Measurements from ENCODE around the gene PBX1.

PBX1 gene

GRCh38 chr1:164678136-164678700, 119.2 kb downstream of the PBX1 start:
- H3K36me3 ChIP-seq (ENCODE audit: insufficient read depth, low read length), result no peaks in the 10 kb centered on the region
- no peaks in the 10 kb centered on the region for H3K4me1 ChIP-seq (ENCODE audit: control insufficient read depth, insufficient read depth, low read length)
- no peaks in the 10 kb centered on the region for H3K9me3 ChIP-seq (replicated peaks; ENCODE audit: low read length)
- no peaks in the 10 kb centered on the region for H3K27me3 ChIP-seq (ENCODE audit: control insufficient read depth, insufficient read depth, low read length)
- H3K4me2 ChIP-seq (ENCODE audit: low read length), result no peak overlapping the region
- no peak overlapping the region for H3K9ac ChIP-seq (ENCODE audit: low read depth, low read length)
- no peak overlapping the region for H3K4me3 ChIP-seq (ENCODE audit: low read length)

- Histone ChIP-seq H3K4me2 (ENCODE audit: low read length) (no peak overlapping the region), H3K9me3 (replicated peaks; ENCODE audit: low read length) (no peaks in the 10 kb centered on the region), H3K36me3 (ENCODE audit: insufficient read depth, low read length) (no peaks in the 10 kb centered on the region), H3K4me3 (ENCODE audit: low read length) (no peak overlapping the region), H3K27me3 (ENCODE audit: control insufficient read depth, insufficient read depth, low read length) (no peaks in the 10 kb centered on the region), H3K9ac (ENCODE audit: low read depth, low read length) (no peak overlapping the region), H3K4me1 (ENCODE audit: control insufficient read depth, insufficient read depth, low read length) (no peaks in the 10 kb centered on the region)
Measured at GRCh38 chr1:164682570-164682969, 123.6 kb downstream of the PBX1 start.

GRCh38 chr1:164683235-164683634, 124.3 kb downstream of the PBX1 start:
- no peak overlapping the region for H3K9ac ChIP-seq (ENCODE audit: low read depth, low read length)
- H3K27me3 ChIP-seq (ENCODE audit: control insufficient read depth, insufficient read depth, low read length), result no peaks in the 10 kb centered on the region
- no peaks in the 10 kb centered on the region for H3K4me1 ChIP-seq (ENCODE audit: control insufficient read depth, insufficient read depth, low read length)
- no peaks in the 10 kb centered on the region for H3K9me3 ChIP-seq (replicated peaks; ENCODE audit: low read length)
- H3K4me3 ChIP-seq (ENCODE audit: low read length), result no peak overlapping the region
- no peaks in the 10 kb centered on the region for H3K36me3 ChIP-seq (ENCODE audit: insufficient read depth, low read length)
- no peak overlapping the region for H3K4me2 ChIP-seq (ENCODE audit: low read length)

- H3K9me3 ChIP-seq (replicated peaks; ENCODE audit: low read length), result no peaks in the 10 kb centered on the region
- no peaks in the 10 kb centered on the region for H3K27me3 ChIP-seq (ENCODE audit: control insufficient read depth, insufficient read depth, low read length)
- H3K36me3 ChIP-seq (ENCODE audit: insufficient read depth, low read length), result no peaks in the 10 kb centered on the region
- H3K4me2 ChIP-seq (ENCODE audit: low read length), result no peak overlapping the region
- H3K4me1 ChIP-seq (ENCODE audit: control insufficient read depth, insufficient read depth, low read length), result no peaks in the 10 kb centered on the region
- H3K9ac ChIP-seq (ENCODE audit: low read depth, low read length), result no peak overlapping the region
- H3K4me3 ChIP-seq (ENCODE audit: low read length), result no peak overlapping the region
Measured at GRCh38 chr1:164685266-164686035, 126.5 kb downstream of the PBX1 start.

GRCh38 chr1:164687777-164688176, 128.8 kb downstream of the PBX1 start:
- no peaks in the 10 kb centered on the region for H3K4me1 ChIP-seq (ENCODE audit: control insufficient read depth, insufficient read depth, low read length)
- no peak overlapping the region for H3K4me2 ChIP-seq (ENCODE audit: low read length)
- no peaks in the 10 kb centered on the region for H3K27me3 ChIP-seq (ENCODE audit: control insufficient read depth, insufficient read depth, low read length)
- no peak overlapping the region for H3K9ac ChIP-seq (ENCODE audit: low read depth, low read length)
- no peak overlapping the region for H3K4me3 ChIP-seq (ENCODE audit: low read length)
- no peaks in the 10 kb centered on the region for H3K36me3 ChIP-seq (ENCODE audit: insufficient read depth, low read length)
- H3K9me3 ChIP-seq (replicated peaks; ENCODE audit: low read length), result no peaks in the 10 kb centered on the region

GRCh38 chr1:164688791-164689190, 129.8 kb downstream of the PBX1 start:
- Histone ChIP-seq H3K9me3 (replicated peaks; ENCODE audit: low read length) (no peaks in the 10 kb centered on the region), H3K4me2 (ENCODE audit: low read length) (no peak overlapping the region), H3K9ac (ENCODE audit: low read depth, low read length) (no peak overlapping the region), H3K36me3 (ENCODE audit: insufficient read depth, low read length) (no peaks in the 10 kb centered on the region), H3K27me3 (ENCODE audit: control insufficient read depth, insufficient read depth, low read length) (no peaks in the 10 kb centered on the region), H3K4me1 (ENCODE audit: control insufficient read depth, insufficient read depth, low read length) (no peaks in the 10 kb centered on the region), H3K4me3 (ENCODE audit: low read length) (no peak overlapping the region)

GRCh38 chr1:164689672-164690511, 130.9 kb downstream of the PBX1 start:
- Histone ChIP-seq H3K36me3 (ENCODE audit: insufficient read depth, low read length) (no peaks in the 10 kb centered on the region), H3K27me3 (ENCODE audit: control insufficient read depth, insufficient read depth, low read length) (no peaks in the 10 kb centered on the region), H3K9ac (ENCODE audit: low read depth, low read length) (no peak overlapping the region), H3K4me1 (ENCODE audit: control insufficient read depth, insufficient read depth, low read length) (no peaks in the 10 kb centered on the region), H3K4me2 (ENCODE audit: low read length) (no peak overlapping the region), H3K9me3 (replicated peaks; ENCODE audit: low read length) (no peaks in the 10 kb centered on the region), H3K4me3 (ENCODE audit: low read length) (no peak overlapping the region)

- H3K4me3 ChIP-seq (ENCODE audit: low read length), result no peak overlapping the region
- no peaks in the 10 kb centered on the region for H3K27me3 ChIP-seq (ENCODE audit: control insufficient read depth, insufficient read depth, low read length)
- no peak overlapping the region for H3K9ac ChIP-seq (ENCODE audit: low read depth, low read length)
- no peaks in the 10 kb centered on the region for H3K9me3 ChIP-seq (replicated peaks; ENCODE audit: low read length)
- no peaks in the 10 kb centered on the region for H3K4me1 ChIP-seq (ENCODE audit: control insufficient read depth, insufficient read depth, low read length)
- no peaks in the 10 kb centered on the region for H3K36me3 ChIP-seq (ENCODE audit: insufficient read depth, low read length)
- no peak overlapping the region for H3K4me2 ChIP-seq (ENCODE audit: low read length)
Measured at GRCh38 chr1:164692420-164692819, 133.4 kb downstream of the PBX1 start.

- Histone ChIP-seq H3K4me3 (ENCODE audit: low read length) (no peak overlapping the region), H3K4me1 (ENCODE audit: control insufficient read depth, insufficient read depth, low read length) (no peaks in the 10 kb centered on the region), H3K36me3 (ENCODE audit: insufficient read depth, low read length) (no peaks in the 10 kb centered on the region), H3K4me2 (ENCODE audit: low read length) (no peak overlapping the region), H3K9ac (ENCODE audit: low read depth, low read length) (no peak overlapping the region), H3K27me3 (ENCODE audit: control insufficient read depth, insufficient read depth, low read length) (no peaks in the 10 kb centered on the region), H3K9me3 (replicated peaks; ENCODE audit: low read length) (no peaks in the 10 kb centered on the region)
Measured at GRCh38 chr1:164693564-164694359, 134.8 kb downstream of the PBX1 start.

GRCh38 chr1:164694505-164694904, 135.5 kb downstream of the PBX1 start:
- H3K27me3 ChIP-seq (ENCODE audit: control insufficient read depth, insufficient read depth, low read length), result no peaks in the 10 kb centered on the region

More at GRCh38 chr1:164694505-164694904, 135.5 kb downstream of the PBX1 start:
- no peaks in the 10 kb centered on the region for H3K9me3 ChIP-seq (replicated peaks; ENCODE audit: low read length)
- H3K4me2 ChIP-seq (ENCODE audit: low read length), result no peak overlapping the region
- no peaks in the 10 kb centered on the region for H3K36me3 ChIP-seq (ENCODE audit: insufficient read depth, low read length)
- no peak overlapping the region for H3K9ac ChIP-seq (ENCODE audit: low read depth, low read length)
- H3K4me3 ChIP-seq (ENCODE audit: low read length), result no peak overlapping the region
- H3K4me1 ChIP-seq (ENCODE audit: control insufficient read depth, insufficient read depth, low read length), result no peaks in the 10 kb centered on the region
